Measurements from ENCODE around the gene ZNF81.

- TF ChIP-seq POLR2AphosphoS5 (IDR thresholded peaks at IDR 0.05) (no peak), POLR2A (IDR thresholded peaks at IDR 0.05) (no peak)
Observed at GRCh38 chrX:47898024-47898423, 61.3 kb downstream of the ZNF81 start.

Data from prostate gland (tissue), 1 donor.